Hematopoietic multipotent progenitor cell treated with erythropoietin and hydrocortisone succinate and interleukin-3 and kit ligand, for 4 days (in vitro differentiated cells): ENCODE measurements around the gene TNRC6B.

Experiments used
- DNase-seq: peaks from one replicate; pipeline ENCODE4 v3.0.0-alpha.2; 2015

Gene TNRC6B

DNA sequence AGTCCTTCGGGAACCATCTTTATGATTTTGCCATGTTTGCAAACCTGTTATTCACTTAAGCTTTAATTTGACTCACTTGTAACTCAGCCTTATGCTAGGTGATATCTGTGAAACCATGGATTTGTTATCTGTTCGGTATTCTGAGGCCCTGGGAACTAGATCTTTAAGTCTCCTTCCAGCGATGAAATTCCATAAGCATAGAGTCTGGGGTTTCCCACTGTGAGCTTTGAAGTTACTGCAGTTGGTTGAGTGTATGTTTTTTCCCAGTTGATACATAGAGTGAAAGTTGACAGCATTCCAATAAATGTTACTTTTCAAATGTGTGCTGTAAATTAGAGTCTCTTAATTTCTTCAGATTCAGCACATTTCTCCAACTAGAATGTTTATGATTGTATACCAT lies 66.9 kb downstream of the TNRC6B start:
- DNase-seq: no peak

- peak; percentile 62 for DNase-seq
Observed at GRCh38 chr22:40247976-40248375, 70.3 kb downstream of the TNRC6B start.

GRCh38 chr22:40249286-40249685 lies 71.6 kb downstream of the TNRC6B start:
- no peak for DNase-seq

DNA sequence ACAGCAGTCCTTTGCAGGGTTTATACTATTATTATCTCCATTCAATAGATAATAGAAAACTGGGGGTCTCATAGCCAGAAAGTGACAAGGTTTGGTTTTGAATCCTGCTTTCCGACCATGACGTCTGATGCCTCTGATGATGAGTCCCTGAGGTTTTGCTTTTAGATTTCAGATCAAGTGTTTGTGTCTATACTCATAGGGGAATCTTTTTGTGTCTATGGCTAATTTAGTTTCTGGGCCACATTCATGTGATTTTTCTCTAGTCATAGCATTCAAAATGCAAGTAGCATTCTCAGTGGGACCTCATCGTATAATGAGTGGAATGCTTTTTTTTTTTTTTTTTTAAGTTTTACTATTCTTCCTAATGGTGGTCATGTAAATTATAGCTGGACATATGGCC lies 72.9 kb downstream of the TNRC6B start:
- DNase-seq: no peak

- no peak for DNase-seq
Observed at GRCh38 chr22:40251106-40251505, 73.4 kb downstream of the TNRC6B start.

DNA sequence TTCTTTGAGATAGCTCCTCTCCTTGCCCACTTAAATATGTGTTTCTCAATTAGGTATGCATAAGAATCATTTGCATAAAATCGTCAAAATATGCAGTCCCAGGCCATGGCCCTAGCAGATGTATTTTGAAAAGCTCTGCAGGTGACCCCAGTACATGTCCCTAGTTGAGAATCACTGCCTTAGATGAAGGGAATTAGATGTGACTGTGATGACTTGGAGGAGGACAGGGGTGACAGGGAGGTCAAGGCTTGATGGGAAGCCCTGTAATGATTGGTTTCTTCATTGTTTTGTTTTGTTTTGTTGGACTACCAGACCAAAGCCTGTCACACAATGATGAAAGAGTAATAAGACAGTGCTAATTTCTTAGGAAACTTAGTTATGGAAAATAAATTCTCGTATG lies 74.4 kb downstream of the TNRC6B start:
- DNase-seq: no peak

DNA sequence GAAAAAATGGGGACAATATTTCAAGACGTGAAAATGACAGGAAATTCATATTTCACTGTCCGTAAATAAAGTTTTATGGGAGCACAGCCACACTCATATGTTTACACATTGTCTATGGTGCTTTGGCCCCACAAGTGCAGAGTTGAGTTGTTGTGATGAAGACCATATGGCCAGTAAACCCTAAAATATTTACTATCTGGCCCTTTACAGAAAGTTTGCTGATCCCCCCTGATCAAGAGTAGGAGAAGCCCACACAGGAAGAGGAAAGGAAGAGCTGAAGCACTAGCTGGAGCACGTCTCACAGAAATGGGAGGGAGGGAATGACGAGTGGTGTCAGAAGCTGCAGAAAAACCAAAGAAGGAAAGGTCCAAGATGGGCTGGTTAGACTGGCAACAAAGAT lies 78.8 kb downstream of the TNRC6B start:
- DNase-seq: no peak

DNA sequence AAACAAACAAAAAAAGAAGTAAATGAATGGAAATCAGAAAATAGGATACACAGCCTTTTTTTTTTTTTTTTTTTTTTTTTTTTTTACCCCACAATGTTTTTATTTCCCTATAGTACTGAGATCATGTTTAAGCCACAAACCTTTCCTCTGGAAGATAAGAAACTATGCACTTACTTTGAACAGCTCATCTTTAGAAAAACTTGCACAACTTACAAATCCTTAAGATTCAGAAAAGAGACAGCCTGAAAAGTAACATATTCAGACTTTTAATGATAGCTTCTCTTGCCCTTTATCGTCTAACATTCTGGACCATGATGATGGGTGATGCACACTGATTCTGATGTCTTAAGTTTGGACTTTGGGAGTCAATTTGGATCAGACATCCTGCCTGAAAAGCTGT lies 80.3 kb downstream of the TNRC6B start:
- DNase-seq: peak; percentile 38

DNA sequence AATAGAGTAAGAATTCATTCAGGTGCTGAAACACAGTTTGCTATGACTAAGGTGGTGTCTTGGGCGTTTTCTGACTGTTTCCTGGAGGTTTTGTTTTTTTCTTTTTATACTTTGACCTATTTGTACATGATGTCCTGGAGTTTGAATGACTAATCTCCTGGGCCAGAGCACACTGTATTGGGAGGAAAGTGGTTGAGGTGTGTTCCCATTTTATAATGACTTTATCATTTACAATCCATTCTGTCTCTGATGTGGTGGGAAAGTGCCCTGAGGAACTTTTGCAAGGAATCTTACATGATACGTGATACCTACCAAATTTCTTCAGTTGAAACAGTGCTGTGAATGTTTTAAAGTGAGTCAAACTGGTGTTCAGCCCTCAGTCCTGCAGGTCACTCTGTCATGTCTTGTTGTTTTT lies 80.8 kb downstream of the TNRC6B start:
- DNase-seq: no peak

DNA sequence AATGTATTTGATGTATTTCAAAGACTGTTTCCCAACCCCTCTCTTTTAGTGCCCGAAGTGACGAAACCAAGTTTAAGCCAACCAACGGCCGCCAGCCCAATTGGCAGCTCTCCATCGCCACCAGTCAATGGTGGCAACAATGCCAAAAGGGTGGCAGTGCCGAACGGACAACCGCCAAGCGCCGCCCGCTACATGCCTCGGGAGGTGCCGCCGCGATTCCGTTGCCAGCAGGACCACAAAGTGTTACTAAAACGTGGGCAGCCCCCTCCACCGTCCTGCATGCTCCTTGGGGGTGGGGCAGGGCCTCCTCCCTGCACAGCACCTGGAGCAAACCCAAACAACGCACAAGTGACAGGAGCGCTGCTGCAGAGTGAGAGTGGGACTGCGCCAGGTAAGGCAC lies 84.1 kb downstream of the TNRC6B start:
- DNase-seq: no peak

- DNase-seq: peak; percentile 93
Observed at GRCh38 chr22:40263191-40263590, 85.5 kb downstream of the TNRC6B start.

GRCh38 chr22:40265783-40266182 lies 88.1 kb downstream of the TNRC6B start:
- peak; percentile 50 for DNase-seq

DNA sequence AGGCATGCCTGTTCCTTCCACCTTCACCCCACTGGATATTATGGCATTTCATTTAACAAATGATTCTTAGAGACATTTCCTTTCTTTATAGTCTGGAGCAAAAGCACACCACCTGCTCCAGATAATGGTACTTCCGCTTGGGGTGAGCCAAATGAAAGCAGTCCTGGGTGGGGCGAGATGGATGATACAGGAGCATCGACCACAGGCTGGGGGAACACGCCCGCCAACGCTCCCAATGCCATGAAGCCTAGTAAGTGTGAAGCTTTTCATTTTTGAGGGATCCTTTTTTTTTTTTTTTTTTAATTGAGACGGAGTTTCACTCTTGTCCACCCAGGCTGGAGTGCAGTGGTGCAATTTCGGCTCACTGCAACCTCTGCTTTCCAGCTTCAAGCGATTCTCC lies 92.3 kb downstream of the TNRC6B start:
- peak; percentile 28 for DNase-seq

DNA sequence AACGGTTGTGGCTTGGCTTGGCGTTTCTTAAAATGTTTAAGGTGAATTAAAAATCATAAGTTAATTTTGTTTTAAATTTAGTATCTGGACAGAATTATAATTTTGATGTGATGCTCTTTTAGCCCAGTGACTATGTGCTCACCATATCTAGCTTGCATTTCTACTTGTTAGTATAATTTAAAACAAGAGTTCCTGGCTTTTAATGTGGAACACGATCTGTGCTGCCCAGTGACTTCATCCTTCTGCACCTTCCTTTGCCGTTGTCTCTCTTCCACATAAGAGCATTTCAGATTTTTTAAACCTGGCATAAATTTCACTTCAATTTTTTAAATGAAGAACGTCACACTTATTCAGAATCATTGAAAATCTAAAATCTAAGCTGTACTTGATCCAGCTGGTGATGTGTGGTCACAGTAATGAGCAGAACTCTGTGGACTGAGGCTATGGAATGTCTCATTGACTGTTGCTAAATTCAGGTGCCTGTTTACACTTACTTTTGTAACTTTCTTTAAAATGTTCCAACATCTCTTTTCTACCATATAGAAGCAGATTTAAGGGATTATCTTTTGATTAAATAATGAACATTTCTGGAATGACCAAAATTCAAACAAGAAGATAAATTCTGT lies 93.1 kb downstream of the TNRC6B start:
- no peak for DNase-seq

GRCh38 chr22:40271440-40271839 lies 93.7 kb downstream of the TNRC6B start:
- no peak for DNase-seq

- DNase-seq: no peak
Observed at GRCh38 chr22:40273319-40273718, 95.6 kb downstream of the TNRC6B start.

DNA sequence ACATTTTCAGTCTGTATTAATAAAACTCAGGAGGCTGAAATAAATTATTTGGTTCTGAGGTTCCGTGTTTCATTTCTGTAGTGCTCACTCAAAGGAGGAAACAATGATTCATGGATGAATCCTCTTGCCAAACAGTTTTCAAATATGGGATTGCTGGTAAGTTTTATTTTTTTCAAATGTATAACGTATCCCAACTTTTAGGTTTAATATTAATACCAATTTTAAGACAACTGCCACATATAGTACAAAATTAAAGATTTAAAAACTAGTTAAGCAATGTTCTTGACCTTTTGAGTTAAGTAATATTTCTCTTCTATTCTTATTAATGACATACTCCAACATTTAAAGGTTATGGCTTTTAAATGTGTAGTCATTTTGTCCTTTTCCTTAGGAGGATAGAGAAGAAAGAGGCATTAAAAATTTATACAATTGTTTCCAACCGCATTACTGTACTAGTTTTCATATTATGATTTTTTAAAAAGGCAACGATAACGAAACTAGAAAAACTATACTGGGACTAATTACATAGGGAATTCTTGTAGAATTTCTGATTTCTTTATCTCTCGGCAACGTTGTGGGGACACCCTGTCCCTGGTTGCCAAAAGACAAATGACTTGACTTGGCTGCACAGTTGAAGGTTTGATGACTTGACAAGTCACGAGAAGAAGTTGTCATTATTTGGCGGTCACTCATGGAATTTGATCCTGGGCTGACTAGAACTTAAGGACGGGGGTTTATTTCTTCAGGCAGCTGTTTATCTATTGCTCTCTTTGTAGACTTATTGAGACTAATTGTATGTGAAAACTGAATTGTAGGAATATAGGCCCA lies 99.5 kb downstream of the TNRC6B start:
- DNase-seq: no peak

GRCh38 chr22:40279017-40279416 lies 101.3 kb downstream of the TNRC6B start:
- DNase-seq: no peak

DNA sequence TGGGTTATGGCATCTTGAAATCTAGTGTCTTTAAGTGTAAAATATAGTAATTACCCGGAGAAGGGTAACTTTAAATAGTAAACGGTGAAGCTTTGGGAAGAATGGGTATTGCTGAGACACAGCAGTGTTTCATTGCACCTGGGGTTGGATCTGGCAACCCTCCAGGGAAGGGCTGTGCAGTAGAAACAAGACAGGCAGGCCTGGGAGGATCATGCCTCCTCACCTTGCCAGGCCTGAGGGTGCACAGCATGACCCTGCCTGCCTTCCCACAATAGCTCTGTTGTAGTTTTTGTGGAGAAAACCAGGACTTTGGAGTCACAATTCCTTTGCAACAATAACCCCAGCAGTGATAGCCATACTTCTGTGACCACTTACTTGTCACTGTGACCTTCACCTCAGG lies 104.0 kb downstream of the TNRC6B start:
- no peak for DNase-seq

- no peak for DNase-seq
Observed at GRCh38 chr22:40285513-40285912, 107.8 kb downstream of the TNRC6B start.

DNA sequence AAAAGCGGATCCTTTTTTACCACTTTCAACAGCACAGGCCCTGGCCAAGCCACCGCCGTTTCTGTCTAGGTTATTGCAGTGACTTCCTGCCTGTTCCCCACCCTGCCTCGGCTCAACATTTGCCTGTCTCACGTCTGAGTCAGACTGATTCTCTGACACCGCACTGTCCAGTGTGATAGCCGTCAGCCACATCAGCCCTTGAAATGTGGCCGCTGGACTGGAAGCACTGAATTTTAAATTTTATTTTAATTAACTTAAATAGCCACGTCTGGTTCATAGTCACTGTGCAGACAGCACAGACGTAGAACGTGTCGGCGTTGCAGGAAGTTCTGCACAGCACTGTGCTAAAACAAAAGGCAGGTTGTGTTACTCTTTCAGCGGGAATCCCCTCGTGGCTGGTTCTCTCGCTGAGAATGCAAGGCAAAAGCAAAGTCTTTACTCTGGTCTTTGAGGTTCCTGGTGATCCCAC lies 112.3 kb downstream of the TNRC6B start:
- DNase-seq: no peak

GRCh38 chr22:40290516-40290915 lies 112.8 kb downstream of the TNRC6B start:
- no peak for DNase-seq

DNA sequence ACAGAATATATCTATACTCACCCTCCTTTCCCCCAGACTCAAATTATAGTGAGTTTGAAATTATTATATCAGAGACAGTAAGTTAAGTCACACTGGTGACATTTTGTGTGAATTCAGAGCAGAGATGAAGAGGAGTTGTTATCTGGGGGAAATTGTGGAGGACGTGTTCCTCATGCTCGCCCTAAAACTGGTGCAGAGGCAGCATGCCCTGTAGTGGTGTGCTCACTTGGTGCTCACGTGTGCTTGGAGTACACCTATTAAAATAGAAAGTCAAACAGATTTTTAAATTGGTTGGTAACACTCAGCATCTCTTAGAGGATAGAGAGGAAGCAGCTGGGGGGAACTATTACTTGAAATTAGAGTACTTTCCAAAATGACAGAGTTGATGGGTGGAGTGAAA lies 117.0 kb downstream of the TNRC6B start:
- DNase-seq: no peak

DNA sequence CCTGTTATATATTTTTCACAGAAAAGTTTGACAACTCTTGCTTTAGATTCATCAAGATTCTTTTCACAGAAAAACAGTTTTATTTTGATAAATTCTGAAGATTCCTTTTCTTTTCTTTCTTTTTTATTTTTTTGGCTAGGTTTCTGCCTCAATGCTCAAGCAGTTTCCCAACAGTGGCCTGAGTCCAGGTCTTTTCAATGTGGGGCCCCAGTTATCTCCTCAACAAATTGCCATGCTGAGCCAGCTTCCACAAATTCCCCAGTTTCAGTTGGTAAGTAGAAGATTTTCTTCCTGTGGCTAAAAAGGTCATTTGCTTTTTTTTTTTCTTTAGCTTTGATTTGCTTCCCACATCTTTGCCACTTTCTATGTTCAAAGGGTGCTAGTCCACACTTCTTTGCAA lies 122.6 kb downstream of the TNRC6B start:
- DNase-seq: no peak
